Measurements from ENCODE around the gene TMEM44.
"Not testable (repeated sequence)": the region's sequence is repeated elsewhere in the genome, so short reads cannot be mapped to it uniquely, and the experiment has no call there.

Gene TMEM44

DNA sequence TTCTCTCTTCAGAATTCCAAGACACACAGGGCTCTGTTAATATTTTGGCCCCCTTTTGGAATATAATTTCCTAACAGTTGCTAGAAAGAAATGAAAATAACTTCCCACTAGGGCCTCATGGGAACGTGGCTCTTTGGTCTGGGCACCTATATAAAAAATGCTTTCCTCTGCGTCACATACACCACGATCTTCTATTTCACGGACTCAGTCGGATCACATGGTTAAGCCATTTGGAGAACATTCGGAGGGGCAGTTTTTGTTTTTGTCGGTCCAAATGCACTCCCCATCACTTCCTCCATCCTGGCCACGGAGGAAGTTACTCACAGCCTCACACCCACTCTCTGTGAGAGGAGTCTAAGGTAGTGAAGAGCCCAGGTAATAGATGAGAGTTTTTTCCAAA lies 21.0 kb downstream of the TMEM44 start:
- no peak for DNase-seq (ENCODE audit: low read depth in 1 of 2, low spot score in 1 of 2)

DNA sequence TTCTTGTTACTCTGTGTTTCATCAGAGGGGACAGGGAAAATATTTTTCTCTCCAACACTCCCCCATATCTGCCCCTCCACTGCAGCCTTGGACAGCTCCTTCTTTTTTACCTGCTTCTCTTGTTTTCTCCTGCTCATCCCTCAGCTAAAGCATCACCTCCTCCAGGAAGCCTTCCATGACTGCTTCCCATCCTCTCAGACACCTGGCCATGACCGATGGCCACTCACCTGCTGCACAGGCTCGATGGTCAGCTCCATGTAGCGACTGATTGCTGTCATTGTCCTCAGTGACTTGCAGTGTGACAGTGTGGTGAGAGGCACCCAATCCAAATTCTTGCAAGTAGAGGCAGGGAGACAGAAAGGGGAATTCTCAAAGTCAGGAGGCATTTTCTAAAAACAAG lies 22.5 kb downstream of the TMEM44 start:
- DNase-seq (ENCODE audit: low read depth in 1 of 2, low spot score in 1 of 2): no peak

DNA sequence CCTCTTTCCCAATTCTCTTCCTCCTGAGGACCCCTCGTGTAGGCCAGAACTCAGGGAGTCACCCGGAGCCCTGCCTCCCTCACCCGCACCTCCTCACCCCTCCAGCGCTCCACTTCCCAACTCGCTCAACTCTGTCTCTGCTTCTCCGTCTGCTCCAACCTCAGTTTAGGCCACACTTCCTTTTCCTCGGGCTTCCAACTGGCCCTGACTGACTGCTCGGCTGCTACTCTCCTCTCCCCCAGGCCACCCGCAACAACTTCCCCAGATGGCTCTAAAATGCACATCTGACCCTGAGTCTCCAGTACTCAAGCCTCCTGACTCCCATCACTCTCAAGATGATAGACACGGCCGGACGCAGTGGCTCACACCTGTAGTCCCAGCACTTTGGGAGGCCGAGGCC lies 23.6 kb downstream of the TMEM44 start:
- DNase-seq (ENCODE audit: low read depth in 1 of 2, low spot score in 1 of 2): no peak

DNA sequence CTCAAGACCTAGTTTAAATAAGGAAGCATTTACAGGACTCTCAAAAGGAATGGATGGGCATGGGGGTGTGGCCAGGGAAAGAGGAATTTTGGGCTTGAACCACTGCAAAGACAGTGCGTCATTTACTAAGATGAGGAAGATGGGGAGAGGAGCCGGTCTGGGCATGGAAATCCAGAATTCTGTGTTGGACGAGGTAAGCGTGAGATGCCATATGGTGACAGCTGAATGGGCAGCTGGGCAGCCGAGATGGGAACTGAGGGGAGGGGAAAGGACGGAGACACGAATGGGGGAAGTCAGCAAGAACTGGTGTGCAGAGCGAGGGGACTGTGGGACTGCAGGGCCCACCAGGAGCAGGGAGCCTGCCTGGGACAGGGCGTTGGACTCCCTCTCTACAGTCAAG lies 24.2 kb downstream of the TMEM44 start:
- DNase-seq (ENCODE audit: low read depth in 1 of 2, low spot score in 1 of 2): no peak

DNA sequence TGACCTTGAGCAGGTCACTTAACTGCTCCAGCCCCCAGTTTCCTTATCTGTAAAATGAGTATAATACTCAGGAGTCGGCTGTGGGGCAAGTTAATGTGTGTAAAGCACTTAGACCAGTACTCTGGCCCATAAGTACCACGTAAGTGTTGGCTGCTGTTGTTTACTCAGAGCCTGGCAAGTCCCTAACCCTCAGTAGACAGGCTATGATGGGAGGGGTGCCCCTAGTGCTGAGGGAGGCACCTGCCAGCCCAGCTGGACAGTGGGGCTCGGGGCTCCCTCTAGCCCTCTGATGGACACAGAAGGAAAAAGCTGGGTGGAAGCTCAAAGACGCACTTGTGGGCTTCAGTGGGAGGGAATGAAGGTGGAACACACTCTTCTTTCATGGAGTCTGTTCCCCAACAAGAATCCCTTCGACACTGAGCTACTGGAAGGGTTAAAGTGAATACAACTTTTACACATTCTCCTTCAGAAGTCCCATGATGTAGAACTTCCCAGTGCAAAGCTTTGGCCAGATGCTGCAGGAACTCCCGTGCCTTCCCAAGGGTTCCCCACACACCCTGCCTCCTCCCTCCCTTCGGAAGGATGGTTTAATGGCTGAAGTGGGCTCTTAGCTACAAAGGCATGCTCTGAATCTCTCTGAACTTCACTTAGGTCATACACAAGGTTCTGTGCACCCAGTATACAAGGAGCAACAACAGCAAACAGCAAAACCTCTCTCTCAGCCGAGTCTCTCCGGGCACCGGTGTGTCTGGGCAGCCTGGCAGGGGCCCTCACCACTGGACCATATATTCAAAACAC lies 25.4 kb downstream of the TMEM44 start:
- DNase-seq (ENCODE audit: low read depth in 1 of 2, low spot score in 1 of 2): no peak

DNA sequence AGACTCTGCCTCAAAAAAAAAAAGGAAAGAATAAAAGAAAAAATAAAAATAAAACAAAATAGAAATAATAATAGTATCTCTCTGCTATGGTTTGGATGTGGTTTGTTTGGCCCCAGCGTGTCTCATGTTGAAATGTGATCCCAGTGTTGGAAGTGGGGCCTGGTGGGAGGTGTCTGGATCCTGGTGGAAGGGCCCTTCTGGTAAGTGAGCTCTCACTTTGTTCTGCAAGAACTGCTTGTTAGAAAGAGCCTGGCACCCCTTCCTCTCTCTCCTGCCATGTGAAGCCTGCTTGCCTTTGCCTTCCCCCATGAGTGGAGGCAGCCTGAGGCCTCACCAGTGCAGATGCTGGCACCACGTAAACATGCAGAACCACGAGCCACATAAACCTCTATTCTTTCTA lies 26.3 kb downstream of the TMEM44 start:
- DNase-seq (ENCODE audit: low read depth in 1 of 2, low spot score in 1 of 2): no peak

DNA sequence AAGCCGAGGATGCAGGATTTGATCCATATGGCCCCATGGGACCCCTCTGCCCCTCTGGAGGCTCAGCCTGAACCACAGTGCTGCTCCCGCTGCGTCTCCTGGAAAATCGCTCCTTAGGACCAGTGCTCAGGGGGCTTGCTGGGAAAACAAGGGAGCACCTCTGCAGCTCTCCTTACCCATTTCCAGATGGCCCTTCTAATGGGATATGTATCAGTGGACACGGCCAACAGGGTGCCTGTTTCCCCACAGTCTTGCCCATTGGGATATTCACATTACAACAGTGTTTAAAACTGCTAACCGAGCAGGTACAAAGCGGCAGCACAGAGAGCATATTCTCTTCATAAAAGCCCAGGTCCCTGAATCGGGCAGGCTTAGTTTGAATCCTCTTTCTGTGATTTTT lies 27.1 kb downstream of the TMEM44 start:
- DNase-seq (ENCODE audit: low read depth in 1 of 2, low spot score in 1 of 2): no peak

DNA sequence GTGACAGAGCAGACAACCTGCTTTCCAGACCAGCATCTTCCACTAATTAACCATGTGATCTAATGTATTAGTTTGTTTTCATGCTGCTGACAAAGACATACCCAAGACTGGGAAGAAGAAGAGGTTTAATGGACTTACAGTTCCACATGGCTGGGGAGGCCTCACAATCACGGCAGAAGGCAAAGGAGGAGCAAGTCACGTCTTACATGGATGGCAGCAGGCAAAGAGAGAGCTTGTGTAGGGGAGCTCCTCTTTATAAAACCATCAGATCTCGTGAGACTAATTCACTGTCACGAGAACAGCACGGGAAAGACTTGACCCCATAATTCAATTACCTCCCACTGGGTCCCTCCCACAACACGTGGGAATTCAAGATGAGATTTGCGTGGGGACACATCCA lies 27.9 kb downstream of the TMEM44 start:
- DNase-seq (ENCODE audit: low read depth in 1 of 2, low spot score in 1 of 2): not testable (repeated sequence)

DNA sequence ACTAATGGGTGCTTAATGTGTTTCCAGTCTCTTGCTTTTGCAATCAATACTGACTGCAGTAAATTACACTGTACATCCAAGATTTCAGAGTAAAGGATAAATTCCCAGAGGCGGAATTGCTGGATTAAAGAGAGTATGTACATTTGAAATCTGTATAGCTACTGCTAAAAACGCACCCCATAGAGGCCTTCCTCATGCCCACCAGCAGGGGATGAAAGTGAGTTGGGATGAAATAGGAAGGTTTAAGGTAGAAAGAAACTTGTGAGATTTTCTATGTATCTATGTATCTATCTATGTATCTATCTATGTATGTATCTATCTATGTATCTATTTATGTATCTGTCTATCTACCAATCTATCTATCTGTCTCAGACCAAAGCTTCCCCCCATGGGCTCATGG lies 28.4 kb downstream of the TMEM44 start:
- no peak for DNase-seq (ENCODE audit: low read depth in 1 of 2, low spot score in 1 of 2)

DNA sequence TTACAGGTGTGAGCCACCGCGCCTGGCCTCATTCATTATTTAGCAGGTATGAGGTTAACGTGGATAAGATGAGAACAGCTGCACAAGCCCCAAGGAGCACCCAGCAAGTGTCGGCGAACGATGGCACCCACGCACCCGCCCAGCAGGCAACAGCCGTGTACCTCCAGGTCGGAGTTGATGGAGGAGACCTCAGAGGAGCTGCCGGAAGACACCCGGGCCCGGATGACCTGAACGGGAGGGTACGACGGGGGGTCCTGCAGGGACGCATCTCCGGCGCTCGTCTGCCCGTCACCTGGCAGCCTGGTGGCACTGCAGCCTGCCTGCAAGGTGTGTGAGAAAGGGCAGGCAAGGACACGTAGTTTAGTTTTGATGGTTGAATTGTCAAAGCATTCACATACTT lies 29.1 kb downstream of the TMEM44 start:
- DNase-seq (ENCODE audit: low read depth in 1 of 2, low spot score in 1 of 2): no peak

DNA sequence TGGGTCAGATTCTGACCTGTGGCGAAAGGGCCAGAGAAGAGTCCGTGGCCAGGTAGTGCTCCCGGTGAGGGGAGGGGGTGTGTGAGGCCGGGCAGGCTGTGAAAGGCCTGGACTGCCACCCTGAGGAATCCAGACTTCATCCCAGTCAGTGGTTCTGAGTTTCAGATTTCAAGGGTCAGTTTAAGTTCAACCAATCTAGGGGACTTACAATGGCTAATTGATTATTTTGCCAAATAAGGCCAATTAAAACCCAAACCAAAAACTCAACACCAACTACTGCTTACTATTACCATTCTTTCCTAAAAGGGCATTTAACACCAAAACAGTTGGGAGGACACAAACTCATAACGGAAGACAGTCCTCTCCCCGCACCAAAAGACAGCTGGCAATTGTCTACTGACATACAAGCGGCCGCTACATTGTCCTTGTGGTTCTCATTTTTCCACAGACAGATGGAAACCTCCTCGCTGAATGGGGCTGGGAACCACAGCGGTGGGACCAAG lies 30.5 kb downstream of the TMEM44 start:
- no peak for DNase-seq (ENCODE audit: low read depth in 1 of 2, low spot score in 1 of 2)

DNA sequence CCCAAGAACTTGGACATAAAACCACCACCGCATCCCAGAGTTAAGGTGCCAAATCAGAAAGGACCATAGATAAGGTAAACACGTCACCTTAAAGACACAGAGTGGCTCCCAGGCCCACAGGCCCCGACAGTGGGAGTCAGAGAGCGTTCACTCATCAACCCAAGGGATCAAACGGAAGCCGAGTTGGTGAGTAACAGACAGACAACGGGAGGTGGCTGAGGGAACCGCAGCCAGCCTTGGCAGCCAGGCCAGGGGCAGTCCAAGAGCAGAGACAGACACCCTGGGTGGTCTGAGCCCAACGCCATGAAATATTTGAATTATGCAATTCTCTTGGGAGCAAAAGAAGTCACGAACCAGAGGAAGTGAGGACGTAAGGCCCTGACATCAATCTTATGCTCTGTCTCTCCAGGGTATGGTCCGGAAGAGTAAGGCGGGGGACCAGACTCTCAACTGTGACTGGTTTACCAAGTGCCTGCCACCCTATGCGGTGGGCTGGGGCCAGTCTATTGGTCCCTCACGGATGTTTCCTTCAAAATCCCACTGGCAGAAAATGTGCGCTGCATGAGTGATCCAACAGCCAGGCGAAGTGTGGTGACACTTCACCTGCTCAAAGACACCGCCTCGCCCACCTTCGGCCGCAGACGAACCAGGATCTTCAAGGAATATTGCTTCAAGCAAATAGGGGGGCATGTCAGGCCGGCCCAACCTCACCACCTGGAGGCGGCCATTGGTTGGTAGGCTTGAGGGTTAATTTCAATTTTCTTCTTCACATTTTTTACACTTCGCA lies 34.3 kb downstream of the TMEM44 start:
- DNase-seq (ENCODE audit: low read depth in 1 of 2, low spot score in 1 of 2): no peak

DNA sequence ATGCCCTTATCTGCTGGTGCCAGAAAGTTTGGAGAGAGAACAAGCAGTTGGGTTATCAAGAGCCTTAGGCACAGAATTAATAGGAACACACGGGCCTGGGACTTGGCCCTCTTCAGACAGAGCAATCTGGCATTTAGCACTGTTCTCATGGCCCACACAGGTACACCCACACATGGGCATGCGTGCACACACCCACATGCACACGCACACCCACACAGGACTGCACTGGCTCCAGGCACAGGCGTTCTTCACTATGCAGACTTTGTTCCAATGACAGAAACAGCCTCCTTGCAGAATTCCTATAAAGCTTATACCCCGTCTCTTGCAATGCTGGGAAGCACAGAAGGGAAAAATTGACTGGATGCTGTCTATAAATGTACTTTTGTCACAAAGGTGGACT lies 36.3 kb downstream of the TMEM44 start:
- no peak for DNase-seq (ENCODE audit: low read depth in 1 of 2, low spot score in 1 of 2)

DNA sequence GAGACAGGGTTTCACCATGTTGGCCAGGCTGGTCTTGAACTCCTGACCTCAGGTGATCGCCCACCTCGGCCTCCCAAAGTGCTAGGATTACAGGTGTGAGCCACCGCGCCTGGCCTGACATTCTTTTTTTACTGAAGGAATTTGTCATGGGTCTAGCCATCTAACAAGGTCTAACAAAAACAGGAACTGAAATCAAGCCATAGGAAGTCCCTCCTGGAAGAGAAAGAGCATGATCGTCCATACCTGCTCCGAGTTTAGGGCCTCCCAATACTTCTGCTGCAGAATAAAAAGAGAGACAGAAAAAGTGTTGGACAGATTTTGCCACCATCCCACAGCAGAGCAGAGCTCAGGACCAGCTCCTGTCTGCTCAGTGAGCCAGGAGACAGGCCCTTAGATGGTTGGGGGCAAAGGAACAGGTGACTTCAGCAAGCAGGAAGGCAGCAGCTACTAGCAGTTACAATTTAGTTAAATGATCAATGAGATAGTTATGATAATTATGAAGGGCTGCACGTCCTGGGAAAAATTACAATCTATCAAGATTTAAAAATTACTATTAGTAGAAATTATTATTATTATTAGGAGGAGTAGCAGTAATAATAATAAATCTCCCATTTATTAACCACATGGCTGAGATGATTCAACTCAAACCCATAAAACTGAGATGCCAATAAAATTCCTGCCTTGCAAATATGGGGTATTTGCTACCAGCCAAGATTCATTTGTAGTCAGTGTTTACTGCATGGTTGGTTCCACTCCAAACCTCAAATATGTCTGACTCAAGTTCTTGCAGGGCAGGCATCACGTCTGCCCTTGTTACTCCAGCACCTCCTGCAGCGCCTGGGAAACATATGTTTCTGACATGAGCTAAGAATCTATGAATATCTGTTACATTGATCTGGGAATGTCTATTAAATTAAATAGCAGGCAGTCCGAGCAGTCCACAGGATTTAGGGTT lies 40.1 kb downstream of the TMEM44 start:
- no peak for DNase-seq (ENCODE audit: low read depth in 1 of 2, low spot score in 1 of 2)

DNA sequence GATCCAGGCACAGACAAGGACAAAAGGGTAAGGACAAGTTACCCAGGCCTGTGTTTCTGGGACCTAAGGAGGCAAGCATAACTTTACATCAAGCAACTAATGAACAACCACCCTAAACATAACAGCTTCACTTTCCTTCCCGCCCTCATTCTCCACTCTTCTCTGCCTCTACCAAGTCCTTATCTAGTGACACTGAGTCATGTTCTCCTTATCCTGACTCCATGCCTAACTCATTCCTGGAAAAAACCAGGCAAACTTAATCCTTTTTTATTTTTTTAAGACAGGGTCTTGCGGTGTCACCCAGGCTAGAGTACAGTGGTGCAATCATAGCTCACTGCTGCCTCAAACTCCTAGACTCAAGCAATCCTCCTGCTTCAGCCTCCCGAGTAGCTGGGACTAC lies 44.5 kb downstream of the TMEM44 start:
- DNase-seq (ENCODE audit: low read depth in 1 of 2, low spot score in 1 of 2): no peak

DNA sequence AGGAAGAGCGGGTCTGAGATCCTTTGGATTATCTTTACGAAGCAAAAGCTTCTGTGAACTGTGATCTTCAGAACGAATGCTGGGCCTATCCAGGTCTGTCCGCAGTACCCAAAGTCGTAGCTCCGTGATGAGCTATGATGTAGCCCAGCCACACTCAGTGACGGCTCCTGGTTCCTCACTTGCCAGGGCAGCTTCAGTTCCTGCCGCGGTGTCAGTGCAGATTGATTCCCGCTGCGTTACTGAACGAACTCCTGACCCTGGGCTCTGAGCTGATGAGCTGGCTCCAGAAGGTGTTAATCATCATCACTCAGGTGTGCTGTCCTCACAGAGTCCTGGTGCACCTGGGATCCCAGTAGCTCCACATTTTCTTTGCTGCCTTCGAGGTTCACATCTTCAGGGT lies 45.0 kb downstream of the TMEM44 start:
- DNase-seq (ENCODE audit: low read depth in 1 of 2, low spot score in 1 of 2): no peak

DNA sequence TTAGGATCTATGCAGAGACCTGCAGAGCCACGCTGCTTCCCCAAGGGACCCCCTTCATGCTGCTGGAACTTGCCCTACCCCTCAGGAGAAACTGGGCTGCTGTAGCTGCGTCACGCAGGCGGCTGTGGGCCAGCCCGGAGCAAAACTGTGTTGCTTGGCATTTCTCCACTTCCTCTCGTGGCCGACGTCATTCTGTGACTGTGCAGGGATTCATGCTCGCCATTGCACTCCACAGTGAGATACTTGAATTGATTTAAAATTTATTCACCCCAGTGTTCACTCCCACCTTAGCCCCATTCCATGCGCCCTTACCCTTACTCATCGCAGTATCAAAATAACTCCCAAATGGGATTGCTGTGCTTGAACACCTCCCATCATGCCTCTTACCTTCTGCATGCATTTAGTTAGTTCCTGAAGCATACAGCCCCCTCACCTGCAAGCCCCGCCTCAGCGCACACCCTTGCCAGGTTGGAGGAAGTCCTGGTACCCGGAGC lies 45.7 kb downstream of the TMEM44 start:
- no peak for DNase-seq (ENCODE audit: low read depth in 1 of 2, low spot score in 1 of 2)

DNA sequence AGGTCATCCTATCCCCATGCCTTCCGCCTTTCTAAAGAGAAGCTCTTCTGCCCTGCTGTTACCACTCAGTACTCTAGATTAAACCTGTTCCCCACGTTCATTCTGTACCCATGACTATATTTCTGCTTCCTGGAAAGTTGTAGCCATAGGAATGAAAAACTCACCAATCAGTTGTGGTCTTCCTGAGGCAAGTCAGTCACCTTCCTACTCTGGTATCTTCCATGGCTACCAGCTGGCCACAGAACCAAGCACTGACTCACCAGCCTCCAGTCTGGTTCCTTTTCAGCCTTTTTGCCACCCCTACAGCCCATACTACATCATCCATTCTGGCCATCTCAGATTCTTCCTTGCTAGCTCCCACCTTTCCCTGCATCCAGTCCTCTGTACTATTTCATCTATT lies 46.4 kb downstream of the TMEM44 start:
- no peak for DNase-seq (ENCODE audit: low read depth in 1 of 2, low spot score in 1 of 2)

DNA sequence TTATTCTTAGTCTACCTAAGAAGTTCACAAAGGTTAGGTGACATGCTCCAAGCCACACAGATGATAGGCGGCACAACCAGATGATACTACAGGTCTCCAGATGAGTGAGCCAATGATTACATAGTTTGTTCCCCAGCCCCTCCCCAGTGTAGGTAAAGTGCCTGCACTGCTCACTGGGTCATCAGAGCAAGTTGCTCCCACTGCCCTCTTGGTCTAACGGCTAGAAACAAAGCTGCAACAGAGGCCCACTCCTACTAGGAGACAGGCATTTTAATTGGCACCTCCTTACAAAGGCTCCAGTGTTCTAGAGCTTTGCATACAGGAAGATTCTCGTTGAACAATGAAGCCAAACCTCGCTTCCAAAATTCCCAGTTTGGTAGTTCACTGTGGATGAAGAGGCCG lies 47.3 kb downstream of the TMEM44 start:
- DNase-seq (ENCODE audit: low read depth in 1 of 2, low spot score in 1 of 2): no peak

DNA sequence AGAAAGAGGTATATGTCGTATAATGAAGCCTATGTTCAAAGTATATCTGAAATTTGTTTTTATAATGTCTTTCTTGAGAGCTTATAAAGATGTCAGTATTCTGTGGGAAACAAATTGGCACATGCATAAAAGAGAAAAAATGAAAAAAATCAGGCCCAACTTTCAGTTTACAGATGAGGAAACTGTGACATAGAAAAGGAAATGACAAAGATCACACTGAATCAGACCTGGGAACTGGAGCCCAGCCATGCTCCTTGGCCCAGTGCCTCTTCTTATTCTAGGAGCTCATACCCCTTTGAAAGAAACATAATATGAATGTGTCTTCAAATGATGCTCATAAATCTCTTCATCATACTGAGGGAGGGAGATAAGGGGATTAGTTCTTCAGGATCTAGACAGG lies 48.4 kb downstream of the TMEM44 start:
- no peak for DNase-seq (ENCODE audit: low read depth in 1 of 2, low spot score in 1 of 2)

DNA sequence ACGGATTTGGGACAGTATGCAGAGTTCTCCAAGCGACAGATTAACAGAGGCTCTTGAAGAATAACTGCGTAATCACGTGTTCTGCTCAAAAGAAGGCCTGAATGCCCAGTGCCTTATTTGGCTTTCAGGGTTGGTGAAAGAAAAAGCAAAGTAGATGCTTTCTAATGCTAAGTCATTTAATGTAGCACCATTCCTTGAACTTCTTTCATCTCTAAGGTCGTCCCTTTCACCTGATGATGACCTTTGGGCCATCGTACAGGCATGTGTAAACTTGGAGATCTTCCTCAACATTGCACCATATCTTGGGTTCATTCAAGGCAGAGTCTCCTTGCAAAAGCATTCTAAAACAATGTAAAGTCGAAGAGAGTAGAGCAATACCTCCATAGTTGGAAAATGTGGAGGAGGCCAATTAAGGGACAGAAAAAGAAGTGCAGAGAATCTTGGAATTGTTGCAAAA lies 48.9 kb downstream of the TMEM44 start:
- DNase-seq (ENCODE audit: low read depth in 1 of 2, low spot score in 1 of 2): no peak
